Limb (tissue), 2 donors: ENCODE measurements around the gene FBXW5.
A peak's percentile ranks its signal among the peaks of the same experiment; 100 is the strongest.

Experiments
- DNase-seq, 2 donors: peaks; one replicate each; pipeline ENCODE4 v3.0.0-alpha.2; 2016; ENCODE audit errors: extremely low spot score in 2 of 2

FBXW5 gene

DNA sequence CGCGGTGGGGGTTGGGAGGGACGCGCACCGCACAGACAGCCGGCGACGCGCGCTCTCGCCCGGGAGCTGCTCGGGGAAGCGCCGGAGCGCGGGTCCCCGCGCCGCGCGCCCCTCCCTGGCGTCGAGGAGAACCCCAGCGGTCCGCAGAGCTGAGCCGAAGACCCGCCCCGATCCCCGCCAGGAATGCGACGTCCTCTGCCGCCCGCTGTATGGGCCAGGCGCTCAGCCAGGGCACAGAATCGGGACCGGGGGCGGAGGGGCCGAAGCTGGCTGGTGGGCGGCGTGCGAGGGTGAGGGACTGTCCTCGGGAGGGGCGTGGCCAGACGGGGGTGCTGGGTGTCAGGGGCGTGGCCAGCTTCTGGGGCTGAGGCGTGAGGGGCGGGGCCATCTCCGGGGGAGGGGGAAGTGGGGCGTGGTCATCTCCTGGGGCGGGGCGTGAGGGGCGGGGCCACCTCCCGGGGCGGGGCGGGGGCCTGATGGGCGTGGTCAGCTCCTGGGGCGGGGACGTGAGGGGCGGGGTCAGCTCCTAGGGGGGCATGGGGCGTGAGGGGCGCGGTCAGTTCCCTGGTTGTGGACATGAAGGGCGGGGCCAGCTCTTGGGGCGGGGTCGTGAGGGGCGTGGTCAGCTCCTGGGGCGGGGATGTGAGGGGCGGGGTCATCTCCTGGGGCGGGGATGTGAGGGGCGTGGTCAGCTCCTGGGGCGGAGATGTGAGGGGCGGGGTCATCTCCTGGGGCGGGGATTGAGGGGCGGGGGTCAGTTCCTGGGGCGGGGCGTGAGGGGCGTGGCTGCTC is 33.7 kb upstream of the FBXW5 start:
- DNase-seq: peak in 1 of 2 donors; percentile 78

GRCh38 chr9:136977649-136978072 is 33.1 kb upstream of the FBXW5 start:
- no peak for DNase-seq

GRCh38 chr9:136977223-136977622 is 32.7 kb upstream of the FBXW5 start, which contains the start of gene PTGDS:
Gene PTGDS, plus strand, starts transcription at chr9:136977504. Its CDS starts 75 bp downstream, at chr9:136977579.
- no peak for DNase-seq

DNA sequence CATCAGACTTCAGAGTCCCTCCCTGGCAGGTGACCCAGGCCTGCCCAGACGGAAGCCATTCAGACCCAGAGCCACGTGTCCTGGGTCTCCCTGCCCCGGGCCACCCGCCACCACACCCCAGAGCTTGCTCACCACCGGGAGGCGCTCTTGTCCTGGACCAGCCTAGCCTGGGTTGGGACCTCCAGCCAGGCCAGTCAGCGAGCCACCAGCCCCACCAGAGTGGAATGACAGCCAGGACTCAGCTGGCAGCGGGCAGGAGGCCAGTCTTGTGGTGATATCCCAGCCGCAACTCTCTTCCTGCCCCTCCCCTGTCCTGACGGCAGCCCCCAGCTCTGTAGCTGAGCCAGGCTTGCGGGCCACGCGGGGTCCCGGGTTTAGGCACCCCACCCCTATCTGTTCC is 31.1 kb upstream of the FBXW5 start:
- DNase-seq: no peak

GRCh38 chr9:136974817-136975535 is 30.4 kb upstream of the FBXW5 start:
- no peak for DNase-seq

DNA sequence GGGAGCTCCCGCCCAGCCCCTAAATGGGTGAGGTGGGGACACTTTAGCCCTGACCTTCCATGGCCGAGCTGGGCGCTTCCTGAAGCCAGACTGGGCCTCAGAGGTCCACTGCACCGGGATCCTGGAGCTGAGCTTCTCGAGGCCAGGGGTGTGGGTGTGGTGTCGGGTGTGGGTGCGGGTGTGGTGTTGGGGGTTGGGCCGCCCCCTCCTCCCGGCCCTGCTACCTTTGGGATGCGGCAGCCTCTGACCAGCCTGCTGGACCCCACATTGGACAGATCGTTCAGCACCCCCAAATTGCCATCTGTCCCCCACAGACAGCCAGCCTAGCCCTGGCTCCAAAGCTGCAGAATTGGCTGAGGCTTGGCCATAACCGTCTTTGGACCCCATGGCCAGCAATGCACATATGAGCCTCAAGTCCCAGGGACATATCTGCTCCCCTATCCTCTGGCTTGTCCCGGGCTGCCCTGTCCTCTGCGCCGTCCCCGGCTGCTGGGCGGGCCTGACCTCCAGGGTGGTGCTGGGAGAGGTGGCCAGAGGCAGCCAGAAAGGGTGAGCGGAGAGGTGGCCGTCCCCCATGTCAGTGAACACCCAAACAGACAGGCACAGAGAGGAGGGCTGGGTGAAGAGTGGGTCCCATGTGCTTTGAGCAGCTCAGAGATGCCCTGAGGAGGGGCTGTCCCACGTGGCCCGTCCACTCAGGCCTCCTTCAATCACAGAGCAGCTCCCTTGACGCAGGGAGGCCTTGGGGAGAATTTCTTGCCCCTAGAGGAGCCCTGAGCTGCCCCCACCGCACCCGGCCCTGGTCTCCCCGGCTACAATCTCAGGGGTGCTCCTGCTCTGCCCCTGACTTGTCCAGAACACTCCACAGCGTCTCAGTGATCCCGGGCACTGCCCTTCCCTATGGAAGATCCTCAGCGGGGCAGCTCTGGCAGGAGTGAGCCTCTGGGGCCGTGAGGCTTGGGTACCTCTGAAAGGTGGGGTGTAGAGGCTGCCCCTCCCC is 29.4 kb upstream of the FBXW5 start:
- no peak for DNase-seq

- DNase-seq: no peak
These were observed 28.2 kb upstream of the FBXW5 start for GRCh38 chr9:136972743-136973142.

- DNase-seq: no peak
These were observed 27.8 kb upstream of the FBXW5 start for GRCh38 chr9:136972335-136972734.

DNA sequence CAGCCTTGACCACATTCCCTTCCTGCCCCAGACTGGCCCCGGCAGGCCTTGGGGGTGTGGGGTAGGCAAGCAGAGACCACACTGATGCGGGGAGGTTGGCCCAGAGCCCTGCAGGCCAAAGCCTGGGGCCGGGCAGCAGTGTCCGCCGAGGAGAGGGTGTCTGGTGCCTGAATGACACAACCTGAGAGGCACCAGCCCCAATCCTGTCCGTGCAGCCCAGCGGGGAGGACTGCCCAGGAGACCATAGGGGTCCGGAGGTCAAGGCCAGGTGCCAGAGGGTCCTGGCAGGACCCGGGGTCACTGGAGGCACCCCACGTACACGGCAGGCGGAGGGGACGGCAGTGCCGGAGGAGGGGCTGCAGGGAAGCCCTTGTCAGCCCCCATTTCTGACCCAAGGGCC is 27.2 kb upstream of the FBXW5 start:
- no peak for DNase-seq

- DNase-seq: no peak
These were observed 25.8 kb upstream of the FBXW5 start for GRCh38 chr9:136970361-136970760.

DNA sequence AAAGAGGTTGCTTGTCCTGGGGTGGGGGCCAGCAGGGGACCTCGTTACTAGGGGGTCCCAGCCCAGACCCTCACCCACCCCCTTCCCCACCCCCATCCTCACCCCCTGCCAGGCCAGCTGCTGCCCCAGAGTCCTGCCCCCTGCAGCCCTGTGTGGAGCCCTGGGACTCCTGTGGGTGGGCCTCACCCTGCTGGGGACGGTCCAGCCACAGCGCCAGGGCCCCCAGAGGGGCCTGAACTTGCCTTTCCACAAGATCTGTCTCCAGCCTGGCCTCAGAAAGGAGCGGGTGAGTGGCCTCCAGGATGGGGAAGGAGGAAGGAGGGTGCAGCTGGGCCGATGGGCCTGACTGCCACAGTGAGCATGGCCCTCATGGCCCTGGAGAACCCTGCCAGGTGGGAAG is 25.2 kb upstream of the FBXW5 start:
- no peak for DNase-seq

DNA sequence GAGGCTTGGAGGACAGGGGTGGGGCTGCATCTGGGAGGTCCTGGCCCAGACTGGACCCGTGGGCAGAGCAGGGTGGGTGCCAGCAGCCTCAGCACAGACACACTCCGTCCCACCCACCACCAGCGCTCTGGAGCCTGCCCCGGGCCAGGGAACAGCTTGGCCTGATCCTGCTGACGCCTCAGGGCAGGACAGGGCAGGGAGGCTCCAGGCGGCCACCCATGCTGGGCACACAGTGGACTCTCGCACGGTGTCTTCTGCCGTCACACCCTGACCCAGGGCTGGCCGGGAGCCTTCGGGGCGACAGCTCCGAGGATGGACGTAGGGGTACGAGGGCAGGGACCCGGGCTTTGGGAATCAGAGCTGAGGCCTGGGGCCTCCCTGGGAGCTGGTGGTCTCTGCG is 24.6 kb upstream of the FBXW5 start:
- no peak for DNase-seq

- DNase-seq: no peak
These were observed 24.0 kb upstream of the FBXW5 start for GRCh38 chr9:136968333-136969127.

GRCh38 chr9:136965771-136966484 is 21.4 kb upstream of the FBXW5 start:
- no peak for DNase-seq

- no peak for DNase-seq
These were observed 20.4 kb upstream of the FBXW5 start for GRCh38 chr9:136964833-136965422.

DNA sequence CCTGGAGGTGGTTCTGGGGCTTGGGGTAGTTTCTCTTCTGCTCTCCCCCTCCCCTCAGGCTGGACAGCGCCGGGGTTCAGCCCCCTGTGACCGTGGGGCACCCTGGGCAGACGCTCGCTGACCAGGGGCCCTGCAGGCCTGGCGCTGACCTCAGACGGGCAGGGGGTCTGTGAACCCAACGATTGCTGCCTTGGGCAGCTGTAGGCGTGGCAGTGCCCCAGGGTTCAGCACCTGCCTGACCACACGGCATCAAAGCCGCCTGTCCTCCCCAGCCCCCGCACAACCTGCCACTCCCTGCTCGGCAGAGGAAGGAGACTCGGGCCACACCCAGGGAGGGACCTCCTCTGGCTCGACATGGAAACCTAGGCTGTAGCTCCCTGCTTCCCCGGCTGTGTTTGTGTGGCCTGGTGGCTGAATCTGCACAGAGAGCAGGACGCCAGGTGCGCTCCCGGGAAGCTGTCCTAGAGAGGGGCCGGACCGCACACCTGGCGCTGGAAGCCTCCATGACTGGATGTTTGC is 19.7 kb upstream of the FBXW5 start:
- no peak for DNase-seq

GRCh38 chr9:136963751-136964150 is 19.2 kb upstream of the FBXW5 start:
- no peak for DNase-seq

GRCh38 chr9:136963341-136963740 is 18.8 kb upstream of the FBXW5 start:
- DNase-seq: no peak

- no peak for DNase-seq
These were observed 18.2 kb upstream of the FBXW5 start for GRCh38 chr9:136962701-136963248.
